Fibroblast of skin of abdomen (primary cell): ENCODE measurements around the gene PIKFYVE.
"Not testable (repeated sequence)": the region's sequence is repeated elsewhere in the genome, so short reads cannot be mapped to it uniquely, and the experiment has no call there.

Experiments used
- DNase-seq: peaks from one replicate; pipeline ENCODE4 v3.0.0-alpha.2; 2013

PIKFYVE gene

GRCh38 chr2:208306291-208306690, 40.2 kb downstream of the PIKFYVE start:
- peak; percentile 58 for DNase-seq

GRCh38 chr2:208311321-208311720, 45.3 kb downstream of the PIKFYVE start:
- no peak for DNase-seq

GRCh38 chr2:208311954-208312353, 45.9 kb downstream of the PIKFYVE start:
- peak; percentile 5 for DNase-seq

DNA sequence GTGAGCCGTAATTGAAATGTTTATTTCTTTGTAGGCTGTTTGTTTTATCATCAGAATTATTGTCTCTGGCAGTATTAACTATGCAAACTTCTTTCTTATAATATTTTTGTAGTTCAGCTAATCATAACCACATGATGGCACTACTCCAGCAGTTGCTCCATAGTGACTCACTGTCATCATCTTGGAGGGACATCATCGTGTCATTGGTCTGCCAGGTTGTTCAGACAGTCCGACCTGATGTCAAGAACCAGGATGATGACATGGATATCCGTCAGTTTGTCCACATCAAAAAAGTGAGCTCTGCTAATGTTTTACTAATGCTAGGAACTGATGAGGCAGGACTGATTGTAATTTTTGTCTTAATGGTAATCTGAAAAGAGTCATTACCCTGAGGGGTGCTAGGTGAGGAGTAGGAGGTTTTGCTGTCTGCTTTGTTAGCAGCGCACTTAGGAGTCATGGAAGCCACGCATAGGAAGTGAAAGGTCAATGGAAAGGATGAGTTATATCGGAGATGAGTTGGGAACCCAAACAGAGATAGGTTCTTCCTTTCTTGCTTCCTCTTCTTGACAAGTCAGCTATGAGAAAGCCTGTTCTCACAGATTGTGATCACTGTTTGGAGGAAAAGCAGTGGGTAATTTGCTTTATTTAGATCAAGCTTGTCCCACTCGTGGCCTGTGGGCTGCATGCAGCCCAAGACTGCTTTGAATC, 49.2 kb downstream of the PIKFYVE start:
- peak; percentile 29 for DNase-seq

DNA sequence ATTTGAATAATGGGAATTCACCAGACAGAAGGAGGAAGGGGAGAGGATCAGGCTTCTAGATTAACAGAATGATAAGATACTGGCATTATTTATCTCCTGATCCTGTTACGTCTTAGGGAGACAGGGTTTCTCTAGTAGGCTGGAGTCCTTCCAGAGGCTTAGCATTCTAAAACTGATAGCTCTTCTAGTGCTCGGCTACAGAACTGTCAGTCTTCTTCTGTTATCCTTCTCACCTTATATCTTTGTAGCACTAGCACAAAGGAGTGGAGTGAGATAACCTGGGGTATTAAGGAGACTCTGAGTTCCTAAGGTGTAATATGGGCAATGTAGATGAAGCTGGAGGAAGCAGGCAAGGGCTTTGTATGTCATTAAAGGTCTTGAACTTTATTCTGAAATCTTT, 52.1 kb downstream of the PIKFYVE start:
- DNase-seq = no peak

DNA sequence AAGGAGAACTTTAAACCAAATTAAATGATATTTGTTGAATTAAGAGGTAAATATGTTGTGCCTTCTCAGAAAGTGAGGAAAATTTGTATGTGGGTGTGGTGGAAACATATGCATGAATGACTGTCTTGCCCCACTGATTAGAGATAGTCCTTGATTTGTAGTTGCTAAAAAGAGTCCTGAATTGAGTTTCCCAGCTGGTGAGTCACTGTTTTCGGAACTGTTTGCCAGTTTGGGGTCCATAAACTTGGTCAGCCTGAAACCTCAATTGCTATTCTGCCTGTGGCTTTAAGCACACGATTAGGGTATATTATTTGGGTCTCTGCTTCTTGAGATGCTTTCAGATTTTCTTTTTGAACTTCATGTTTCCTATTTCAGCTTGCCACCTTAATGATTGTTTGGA, 53.3 kb downstream of the PIKFYVE start:
- no peak for DNase-seq

GRCh38 chr2:208320686-208321085, 54.6 kb downstream of the PIKFYVE start:
- no peak for DNase-seq

DNA sequence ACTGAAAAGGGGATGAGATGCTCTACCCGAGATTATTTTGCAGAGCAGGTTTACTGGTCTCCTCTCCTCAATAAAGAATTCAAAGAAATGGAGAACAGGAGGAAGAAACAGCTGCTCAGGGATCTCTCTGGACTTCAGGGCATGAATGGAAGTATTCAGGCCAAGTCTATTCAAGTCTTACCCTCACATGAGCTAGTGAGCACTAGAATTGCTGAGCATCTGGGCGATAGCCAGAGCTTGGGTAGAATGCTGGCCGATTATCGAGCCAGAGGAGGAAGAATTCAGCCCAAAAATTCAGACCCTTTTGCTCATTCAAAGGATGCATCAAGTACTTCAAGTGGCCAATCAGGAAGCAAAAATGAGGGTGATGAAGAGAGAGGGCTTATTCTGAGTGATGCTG, 60.0 kb downstream of the PIKFYVE start:
- DNase-seq = no peak

DNA sequence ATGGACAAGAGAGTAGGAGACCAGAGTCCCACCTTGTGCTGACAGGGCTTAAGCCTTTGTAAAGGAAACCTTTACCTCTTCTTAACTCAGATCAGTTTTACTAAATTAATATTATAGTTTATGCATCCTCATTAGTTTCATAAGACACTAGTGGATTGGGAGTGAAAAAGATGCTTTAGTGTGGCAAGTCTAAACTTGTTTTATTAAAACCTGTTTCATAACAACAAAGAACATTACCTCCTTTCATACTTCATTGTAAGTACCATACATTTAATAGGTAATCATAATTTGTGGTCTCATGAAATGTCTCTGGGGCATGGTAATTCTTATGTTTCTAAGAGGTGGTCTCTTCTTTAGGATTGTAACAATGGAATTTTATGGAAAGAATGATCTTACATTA, 63.4 kb downstream of the PIKFYVE start:
- no peak for DNase-seq

- no peak for DNase-seq
These were observed 68.2 kb downstream of the PIKFYVE start for GRCh38 chr2:208334230-208334629.

DNA sequence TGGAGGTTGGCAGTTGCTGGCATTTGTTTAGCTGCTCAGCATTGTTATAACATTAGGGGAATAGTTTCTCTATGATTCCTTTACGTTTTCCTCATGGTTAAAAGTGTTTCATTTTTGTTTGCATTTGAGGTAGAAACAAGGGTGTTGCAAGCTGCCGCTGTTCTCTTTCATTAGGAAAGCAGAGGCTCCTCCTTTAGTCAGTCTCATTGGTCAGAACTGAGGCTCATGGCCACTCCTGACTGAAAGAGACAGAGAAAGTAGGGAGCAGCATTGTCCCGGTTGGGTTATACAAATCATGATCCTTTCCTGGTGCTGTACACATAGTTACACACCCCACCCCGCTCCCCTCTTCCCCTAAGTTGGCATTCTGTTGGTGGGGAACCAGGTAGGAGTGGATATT, 80.7 kb downstream of the PIKFYVE start:
- no peak for DNase-seq

DNA sequence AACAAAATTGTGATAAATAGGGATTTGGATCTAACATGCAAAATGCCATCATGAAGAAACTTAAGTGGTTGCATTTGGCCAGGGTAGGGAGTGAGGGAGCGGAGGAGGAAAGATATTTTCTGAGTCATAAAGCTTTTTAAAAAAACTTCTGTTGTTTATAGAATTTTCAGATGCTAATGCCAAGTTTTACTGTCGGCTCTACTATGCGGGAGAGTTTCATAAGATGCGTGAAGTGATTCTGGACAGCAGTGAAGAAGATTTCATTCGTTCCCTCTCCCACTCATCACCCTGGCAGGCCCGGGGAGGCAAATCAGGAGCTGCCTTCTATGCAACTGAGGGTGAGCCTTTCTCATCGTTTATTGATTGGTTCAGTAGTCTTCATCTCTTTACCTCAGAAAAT, 84.6 kb downstream of the PIKFYVE start:
- no peak for DNase-seq

- DNase-seq = no peak
These were observed 86.9 kb downstream of the PIKFYVE start for GRCh38 chr2:208352644-208353567.

- DNase-seq = no peak
These were observed 88.9 kb downstream of the PIKFYVE start for GRCh38 chr2:208354964-208355381.

GRCh38 chr2:208356420-208356819, 90.4 kb downstream of the PIKFYVE start:
- not testable (repeated sequence) for DNase-seq

- no peak for DNase-seq
These were observed 91.0 kb downstream of the PIKFYVE start for GRCh38 chr2:208356846-208357574.

GRCh38 chr2:208358758-208359631, 92.9 kb downstream of the PIKFYVE start:
- DNase-seq = no peak

DNA sequence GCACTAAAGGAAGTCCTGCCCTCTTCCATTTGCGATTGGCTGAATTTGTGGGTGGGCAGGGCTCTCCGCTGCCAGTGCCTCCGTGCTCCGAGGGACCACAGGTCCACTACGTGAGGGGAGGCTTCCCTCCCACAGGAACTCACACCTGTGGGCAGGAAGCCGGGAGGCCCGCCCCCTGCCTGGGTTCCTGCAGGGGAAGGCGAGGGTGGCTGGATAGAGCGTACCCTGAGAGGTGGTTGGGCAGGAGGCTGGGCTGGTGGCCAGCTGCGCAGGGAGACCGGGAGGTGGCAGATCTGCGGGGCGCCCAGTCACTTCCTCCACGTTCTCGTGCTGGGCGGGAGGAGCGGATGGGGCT, 93.6 kb downstream of the PIKFYVE start:
- DNase-seq = no peak

DNA sequence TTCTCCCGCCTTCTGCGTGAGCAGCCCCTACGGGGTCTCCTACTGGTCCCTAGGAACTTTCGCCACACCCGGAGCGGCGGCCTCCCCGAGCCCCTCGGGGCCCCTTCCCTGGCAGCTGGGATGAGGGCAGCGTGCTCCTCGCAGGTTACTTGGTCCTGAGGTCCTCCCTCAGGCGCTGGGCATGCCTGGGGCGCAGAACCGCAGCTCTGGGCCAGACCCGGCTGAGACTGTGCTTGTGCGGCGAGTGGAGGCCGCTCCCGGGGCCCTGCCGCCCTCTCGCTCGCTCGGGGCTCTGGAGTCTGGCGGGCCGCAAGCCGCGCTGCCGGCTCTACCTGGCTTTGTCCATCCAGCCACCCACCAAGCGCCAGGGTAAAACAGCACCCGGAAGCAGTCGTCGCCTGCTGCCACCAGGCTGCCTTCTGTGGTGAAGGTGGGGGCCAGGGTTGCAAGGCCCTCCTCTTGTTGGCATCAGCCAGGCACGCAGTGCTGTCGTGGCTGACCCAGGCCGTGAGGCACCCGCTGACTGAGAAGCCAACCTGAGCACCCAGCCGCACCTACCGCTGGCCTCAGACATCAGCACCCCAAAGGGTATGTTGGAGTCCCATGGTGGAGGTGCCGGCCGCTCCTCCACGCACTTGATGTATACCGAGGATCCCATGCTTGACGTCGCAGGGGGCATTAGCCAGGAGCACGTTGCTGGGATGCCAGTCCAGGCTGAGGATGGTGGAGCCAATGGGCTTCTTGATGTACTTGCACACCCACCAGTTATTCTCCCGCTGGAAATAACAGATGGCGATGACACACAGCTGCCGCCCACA, 94.4 kb downstream of the PIKFYVE start:
- DNase-seq = no peak

DNA sequence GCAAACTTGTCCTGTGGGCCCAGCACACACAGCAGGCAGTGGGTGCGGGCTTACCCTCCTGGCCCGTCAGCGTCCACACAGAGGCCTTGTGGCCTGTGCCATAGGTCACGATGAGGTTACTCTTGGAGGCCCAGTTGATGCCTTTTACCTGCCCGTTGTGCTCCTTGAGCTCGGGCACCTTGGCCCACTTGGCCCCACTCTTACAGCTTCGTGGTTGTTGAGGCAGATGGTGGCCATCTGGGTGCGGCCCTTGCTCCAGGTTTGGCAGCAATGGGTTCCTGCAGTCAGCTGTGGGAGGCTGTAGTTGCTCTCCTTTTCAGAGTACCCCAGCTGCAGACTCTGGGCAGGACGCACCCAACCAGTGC, 95.0 kb downstream of the PIKFYVE start:
- no peak for DNase-seq

- peak; percentile 90 for DNase-seq
These were observed 97.4 kb downstream of the PIKFYVE start for GRCh38 chr2:208363485-208363884.
